ENCODE measurements around the gene CNTNAP2.

GRCh38 chr7:147014286-147014955 is 897.8 kb downstream of the CNTNAP2 start:
- TF ChIP-seq, protein P1, sequence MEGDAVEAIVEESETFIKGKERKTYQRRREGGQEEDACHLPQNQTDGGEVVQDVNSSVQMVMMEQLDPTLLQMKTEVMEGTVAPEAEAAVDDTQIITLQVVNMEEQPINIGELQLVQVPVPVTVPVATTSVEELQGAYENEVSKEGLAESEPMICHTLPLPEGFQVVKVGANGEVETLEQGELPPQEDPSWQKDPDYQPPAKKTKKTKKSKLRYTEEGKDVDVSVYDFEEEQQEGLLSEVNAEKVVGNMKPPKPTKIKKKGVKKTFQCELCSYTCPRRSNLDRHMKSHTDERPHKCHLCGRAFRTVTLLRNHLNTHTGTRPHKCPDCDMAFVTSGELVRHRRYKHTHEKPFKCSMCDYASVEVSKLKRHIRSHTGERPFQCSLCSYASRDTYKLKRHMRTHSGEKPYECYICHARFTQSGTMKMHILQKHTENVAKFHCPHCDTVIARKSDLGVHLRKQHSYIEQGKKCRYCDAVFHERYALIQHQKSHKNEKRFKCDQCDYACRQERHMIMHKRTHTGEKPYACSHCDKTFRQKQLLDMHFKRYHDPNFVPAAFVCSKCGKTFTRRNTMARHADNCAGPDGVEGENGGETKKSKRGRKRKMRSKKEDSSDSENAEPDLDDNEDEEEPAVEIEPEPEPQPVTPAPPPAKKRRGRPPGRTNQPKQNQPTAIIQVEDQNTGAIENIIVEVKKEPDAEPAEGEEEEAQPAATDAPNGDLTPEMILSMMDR (IDR thresholded peaks at IDR 0.05; ENCODE audit: low read depth, low read length, missing input control): no peak
- TF ChIP-seq, protein P2, sequence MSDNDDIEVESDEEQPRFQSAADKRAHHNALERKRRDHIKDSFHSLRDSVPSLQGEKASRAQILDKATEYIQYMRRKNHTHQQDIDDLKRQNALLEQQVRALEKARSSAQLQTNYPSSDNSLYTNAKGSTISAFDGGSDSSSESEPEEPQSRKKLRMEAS (IDR thresholded peaks at IDR 0.05): no peak
